Activated CD8-positive, alpha-beta memory T cell treated with anti-CD3 and anti-CD28 coated beads, Interleukin-2, amount 50 U/mL, for 24 hours (primary cell): Measurements from ENCODE around the gene PRND.
A peak's percentile ranks its signal among the peaks of the same experiment; 100 is the strongest.
"Not testable (repeated sequence)": the region's sequence is repeated elsewhere in the genome, so short reads cannot be mapped to it uniquely, and the experiment has no call there.

Experiments
- DNase-seq: peaks from one replicate; pipeline ENCODE4 v3.0.0-alpha.2; 2020; ENCODE audit errors: extremely low read depth

Gene PRND

DNA sequence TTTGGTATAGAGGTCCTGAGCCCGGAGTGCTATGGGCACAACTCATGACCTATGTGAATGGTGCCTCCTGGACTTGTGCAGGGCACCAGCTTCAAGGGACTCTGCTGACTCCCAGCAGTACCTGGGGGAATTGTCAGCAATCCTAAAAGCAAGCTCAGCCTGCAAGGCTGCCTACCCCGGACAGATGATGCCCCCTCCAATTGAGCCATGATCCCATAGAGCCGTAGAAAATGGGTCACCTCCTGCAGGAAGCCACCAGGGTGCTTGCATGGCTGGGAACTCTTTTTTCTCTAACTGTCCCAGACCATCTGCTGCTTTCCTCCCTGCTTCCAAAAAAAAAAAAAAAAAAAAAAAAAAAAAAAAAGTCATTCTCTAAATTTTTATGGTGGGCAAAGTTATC, 12.9 kb upstream of the PRND start:
- DNase-seq = no peak

DNA sequence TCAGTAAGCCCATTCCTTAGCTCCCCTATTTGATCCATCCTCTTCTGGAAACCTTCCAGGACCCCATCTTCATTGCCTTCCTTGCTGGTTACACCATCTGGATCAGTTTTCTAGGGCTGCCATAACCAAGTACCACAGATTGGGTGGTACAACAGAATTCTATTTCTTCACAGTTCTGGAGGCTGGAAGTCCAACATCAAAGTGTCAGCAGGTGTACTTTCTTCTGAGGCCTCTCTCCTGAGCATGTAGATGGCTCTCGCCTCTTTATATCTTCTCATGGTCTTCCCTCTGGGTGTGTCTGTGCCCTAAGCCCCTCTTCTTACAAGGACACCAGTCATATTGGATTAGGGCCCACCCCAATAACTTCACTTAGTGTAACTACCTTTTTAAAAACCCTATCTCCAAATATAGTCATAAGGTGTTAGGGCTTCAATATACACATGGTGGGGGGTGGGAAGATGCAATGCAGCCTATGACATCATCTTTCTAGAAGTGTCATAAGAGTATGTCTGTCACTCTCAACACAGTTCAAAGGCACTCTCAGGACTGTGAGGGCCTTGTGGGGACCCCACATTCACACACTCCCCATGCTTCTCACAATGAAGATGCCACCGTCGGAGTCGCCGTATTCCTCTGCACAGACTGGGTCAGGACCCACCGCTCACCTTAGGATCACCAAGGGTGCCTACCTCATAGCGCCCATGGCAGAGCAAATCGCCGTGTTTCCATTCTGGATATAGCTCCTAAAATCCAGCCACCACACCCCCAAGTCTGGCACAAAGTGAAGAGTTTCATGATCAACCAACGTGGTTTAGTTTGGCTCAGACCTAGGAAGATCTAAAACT, 12.2 kb upstream of the PRND start:
- no peak for DNase-seq

DNA sequence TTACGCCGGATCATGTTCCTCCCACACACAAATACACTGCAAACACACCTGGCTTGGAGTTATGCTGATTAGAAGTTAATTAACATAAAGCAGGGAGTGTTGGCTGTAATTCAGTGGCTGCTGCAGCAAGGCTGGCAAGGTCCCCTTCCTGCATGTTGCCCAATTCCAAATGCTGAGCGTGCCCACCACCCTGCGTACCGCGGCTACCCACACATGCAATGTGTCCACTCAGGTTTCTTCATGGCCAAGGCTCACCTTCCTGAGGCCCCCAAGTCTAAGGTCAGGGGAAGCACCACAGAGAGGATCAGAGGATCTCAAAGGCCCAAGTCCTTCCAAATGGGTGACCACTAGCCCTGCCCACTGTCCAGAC, 11.6 kb upstream of the PRND start:
- DNase-seq = no peak

DNA sequence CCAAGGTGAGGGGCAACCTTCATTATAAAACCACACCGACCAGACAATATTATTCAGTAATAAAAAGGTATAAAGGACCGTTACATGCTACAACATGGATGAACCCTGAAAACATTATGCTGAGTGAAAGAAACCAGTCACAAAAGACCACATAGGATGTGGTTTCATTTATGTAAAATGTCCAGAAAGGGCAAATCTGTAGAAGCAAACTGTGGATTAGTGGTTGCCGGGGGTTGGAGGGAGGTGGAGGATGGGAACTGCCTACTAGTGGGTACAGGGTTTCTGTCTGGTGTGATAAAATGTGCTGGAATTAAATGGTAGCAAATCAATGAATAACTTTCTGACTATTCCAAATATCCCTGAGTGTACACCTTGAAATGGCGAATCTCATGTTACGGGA, 10.2 kb upstream of the PRND start:
- DNase-seq = no peak

DNA sequence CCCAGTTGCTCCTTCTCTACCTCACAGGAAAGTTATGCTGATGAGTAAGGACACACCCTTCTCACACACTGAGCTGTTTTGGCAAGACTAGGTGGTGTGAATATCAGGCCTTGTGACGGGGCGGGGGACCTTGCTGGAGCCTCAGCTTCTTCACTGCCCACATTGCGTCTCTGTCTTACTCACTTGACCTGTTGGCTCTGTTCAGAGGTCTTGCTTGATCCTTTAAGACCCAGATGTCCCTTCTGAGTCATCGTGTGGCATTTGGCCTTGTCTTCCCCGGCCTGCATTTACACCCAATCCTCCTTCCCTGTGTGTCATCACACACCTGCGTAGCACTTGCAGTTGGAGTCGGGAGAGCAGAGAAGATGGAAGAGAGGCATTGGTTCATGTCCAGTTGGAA, 8.3 kb upstream of the PRND start:
- DNase-seq = no peak

DNA sequence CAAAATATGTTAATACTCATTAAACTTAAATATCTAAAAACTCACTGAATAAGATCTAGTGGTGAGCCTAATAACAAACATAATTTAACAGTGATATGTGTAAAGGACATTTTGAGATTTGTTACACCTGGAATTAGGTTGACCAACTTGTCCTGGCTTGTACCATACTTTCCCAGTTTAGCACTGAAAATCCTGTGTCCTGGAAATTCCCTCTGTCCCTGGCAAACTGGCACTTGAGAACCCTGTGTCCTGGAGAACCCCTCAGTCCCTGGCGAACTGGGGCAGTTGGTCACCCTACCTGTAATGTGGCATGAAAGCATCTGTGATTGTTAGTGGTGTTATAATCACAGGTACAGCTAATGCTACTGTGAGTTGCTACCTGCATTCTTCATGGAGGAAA, 6.9 kb upstream of the PRND start:
- DNase-seq = no peak

DNA sequence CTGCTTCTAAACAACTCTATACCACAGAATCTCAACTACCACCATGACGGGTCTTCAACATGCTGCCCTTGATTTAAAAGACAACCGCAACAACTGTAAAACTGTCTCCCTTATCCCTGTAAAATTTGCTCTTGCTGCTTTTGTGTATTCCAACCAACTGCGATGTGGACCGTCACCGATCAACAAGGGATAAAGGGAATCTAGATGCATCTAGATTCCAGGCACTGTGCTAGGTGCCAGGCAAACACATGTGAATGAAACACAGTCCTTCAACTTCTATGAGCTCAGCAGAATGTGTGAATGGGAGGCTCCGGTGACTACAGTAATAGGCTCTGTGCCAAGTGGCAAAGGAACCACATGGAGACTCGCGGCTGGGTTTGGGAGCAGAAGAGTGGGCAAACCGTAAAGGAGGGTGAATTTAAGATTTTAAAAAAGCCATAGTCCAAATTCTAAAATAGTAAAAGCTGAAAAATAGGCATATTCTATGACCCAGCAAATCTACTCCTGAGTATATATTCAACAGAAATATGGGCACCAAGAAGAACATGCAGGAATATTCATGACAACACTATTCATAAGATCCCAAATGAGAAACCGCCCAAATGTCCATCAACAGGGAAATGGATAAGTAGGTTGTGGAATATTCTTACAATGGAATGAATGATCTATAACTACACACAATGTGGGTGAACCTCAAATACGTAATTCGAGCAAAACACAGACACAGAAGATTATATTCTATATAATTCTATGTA, 3.7 kb upstream of the PRND start:
- no peak for DNase-seq

DNA sequence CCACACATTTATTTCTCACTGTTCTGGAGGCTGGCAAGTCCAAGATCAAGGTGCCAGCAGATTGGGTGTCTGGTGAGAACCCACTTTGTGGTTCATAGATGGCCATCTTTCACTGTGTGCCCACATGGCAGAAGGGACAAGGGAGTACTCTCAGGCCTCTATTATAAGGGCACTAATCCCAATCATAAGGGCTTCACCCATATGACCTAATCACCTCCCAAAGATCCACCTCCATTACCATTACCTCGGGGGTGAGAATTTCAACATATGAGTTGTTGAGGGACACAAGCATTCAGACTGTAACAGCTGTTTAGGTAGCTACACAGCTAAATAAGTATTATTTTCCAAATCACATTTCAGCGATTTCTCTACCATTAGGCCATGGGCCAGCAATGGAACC, 2.5 kb upstream of the PRND start:
- DNase-seq = no peak

DNA sequence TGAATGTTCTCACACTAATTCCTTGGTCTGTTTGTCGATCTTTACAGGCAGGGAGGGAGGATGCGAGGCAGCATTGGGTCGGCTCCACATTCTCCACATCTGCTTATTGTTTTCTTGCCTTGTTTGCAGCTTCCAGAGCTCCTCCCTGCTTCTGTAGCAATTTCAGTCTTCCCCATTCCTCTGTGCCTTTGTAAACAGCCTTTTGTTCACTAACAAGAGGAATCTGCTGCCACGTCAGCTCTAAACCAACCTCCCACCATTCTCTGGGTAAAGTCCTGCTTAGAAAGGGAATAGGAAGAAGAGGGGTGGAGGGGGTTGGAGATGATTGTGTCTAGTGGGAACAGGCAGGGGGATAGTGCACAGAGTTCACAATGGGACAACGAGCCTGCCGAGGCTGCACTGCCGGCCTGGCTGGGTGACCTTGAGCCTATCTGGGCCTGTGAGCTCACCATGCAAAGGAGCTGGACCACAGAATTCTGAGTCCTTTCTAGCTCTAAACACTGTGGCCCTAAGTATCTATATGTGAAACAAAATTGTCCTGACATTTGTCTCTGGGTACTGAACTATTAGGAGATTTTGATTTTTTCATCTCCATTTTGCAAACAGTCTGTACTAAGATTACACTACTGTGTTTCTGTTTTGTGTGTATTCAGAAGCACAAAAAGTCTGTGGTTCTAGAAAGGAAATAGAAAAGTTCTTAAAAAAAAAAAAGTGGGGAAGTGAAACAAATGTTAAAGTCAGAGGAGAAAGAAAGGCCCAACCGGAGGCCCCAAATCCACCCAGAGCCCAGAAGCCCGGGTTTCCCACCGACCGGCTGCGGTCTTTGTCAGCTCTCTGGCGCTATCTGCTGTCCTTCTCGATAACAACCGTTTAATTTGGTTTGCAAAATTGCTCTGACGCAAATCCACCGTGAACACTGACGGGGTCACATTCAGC, 1.4 kb upstream of the PRND start:
- peak; percentile 62 for DNase-seq

DNA sequence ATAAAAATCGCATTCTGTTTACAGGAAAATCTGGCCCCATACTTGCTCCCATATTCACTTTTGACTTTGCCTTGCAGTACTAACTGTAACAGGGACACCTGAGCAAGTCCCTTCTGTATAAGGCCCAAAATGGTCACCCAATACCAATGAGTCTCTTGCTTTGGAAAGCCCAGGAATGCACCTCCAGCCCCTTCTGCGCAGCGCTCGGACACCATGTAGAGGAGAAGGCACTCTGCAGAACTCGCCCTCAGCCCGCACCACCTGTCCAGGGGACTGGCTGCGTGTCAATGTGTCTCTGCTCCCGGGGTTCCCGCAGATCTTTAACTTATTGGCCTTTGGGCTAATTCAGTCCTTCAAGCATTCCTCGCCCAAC, 746 bp upstream of the PRND start:
- DNase-seq = no peak

DNA sequence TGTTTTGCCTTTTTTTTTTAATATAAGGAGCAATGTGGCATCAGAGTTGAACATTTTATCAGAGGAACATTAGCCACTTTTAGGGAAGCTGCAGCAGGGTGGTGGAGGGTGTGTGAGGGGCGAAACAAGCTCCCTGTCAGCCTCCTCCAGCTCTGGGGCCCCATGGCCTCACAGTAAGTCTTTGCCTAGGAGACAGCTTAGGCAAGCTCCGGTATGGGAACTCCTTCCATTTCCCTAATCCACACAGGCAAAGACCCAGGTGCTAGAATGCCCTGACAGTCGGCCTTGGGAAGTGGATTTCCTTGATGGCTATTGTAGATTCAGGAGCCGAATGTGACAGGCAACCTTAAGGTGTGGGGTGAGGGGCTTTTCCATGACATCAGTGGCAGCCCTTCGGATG, 862 bp downstream of the PRND start:
- DNase-seq = no peak

DNA sequence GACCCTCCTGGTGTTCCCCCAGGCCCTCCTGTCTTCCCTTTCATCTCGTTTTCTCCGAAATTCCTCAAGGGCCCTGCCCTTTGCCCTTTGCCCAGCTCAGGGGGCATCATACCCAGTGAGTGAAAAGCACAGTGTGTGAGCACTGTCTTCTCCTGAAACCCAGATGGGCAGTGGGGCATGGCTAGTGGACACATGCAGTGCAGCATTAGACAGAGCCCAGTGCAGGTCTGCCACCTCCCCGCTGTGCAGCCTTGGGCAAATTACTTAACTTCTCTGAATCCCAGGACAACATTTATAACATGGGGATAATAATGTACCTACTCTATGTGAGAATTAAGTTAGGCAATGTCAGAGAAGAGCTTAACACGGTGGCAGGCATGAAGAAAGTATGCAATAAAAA, 1.3 kb downstream of the PRND start:
- DNase-seq = no peak

DNA sequence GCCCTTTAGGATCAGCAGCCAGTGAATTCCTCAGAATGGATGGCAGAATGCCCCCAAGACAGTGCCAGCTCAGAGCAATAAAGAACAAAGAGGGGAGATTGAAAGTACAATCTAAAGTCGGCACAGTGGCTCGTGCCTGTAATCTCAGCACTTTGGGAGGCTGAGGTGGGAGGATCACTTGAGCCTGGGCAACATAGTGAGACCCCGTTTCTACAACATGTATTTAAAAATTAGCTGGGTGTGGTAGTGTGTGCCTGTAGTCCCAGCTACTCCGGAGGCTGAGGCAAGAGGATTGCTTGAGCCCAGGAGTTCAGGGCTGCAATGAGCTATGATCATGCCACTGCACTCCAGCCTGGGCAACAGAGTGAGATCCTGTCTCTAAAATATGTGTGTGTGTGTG, 1.8 kb downstream of the PRND start:
- DNase-seq = not testable (repeated sequence)

DNA sequence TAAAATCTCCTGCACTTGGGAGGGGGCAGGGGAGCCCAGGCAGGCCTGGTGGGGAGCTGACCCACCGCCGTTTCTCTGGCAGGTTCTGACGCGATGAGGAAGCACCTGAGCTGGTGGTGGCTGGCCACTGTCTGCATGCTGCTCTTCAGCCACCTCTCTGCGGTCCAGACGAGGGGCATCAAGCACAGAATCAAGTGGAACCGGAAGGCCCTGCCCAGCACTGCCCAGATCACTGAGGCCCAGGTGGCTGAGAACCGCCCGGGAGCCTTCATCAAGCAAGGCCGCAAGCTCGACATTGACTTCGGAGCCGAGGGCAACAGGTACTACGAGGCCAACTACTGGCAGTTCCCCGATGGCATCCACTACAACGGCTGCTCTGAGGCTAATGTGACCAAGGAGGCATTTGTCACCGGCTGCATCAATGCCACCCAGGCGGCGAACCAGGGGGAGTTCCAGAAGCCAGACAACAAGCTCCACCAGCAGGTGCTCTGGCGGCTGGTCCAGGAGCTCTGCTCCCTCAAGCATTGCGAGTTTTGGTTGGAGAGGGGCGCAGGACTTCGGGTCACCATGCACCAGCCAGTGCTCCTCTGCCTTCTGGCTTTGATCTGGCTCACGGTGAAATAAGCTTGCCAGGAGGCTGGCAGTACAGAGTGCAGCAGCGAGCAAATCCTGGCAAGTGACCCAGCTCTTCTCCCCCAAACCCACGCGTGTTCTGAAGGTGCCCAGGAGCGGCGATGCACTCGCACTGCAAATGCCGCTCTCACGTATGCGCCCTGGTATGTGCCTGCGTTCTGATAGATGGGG, 3.0 kb downstream of the PRND start:
- no peak for DNase-seq

DNA sequence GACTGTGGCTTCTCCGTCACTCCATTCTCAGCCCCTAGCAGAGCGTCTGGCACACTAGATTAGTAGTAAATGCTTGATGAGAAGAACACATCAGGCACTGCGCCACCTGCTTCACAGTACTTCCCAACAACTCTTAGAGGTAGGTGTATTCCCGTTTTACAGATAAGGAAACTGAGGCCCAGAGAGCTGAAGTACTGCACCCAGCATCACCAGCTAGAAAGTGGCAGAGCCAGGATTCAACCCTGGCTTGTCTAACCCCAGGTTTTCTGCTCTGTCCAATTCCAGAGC, 3.5 kb downstream of the PRND start:
- DNase-seq = no peak

DNA sequence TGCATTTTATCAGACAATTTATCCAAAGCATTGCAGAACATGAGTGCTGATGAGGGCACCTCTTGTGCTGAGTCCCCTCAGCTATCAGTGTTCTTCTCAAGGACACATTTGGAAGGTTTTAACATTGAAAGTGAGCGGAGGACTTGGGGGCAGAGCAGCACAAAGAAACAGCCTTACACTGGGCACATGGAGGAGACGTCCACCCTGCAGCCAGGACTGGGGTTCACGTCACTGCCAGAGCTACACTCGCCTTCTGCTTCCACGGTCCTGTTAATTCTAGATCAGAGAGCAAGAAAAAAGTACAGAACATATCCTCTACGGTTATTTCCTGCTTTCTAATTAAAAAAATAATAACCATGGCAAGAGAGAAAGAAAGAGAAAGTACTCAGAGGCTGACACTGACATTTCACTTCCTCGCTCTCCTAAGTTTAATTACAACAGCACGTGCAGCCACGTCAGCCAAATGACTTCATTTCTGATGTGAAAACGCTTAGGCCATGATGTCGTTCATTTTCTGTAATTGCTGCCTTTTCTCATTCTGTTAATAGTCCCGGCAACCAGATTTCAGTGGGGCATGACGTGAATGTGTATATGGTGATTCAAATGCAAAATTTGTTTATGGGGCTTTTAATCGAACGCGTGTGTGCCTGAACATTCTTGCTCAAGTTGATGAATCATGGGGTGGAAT, 5.1 kb downstream of the PRND start:
- DNase-seq = no peak

DNA sequence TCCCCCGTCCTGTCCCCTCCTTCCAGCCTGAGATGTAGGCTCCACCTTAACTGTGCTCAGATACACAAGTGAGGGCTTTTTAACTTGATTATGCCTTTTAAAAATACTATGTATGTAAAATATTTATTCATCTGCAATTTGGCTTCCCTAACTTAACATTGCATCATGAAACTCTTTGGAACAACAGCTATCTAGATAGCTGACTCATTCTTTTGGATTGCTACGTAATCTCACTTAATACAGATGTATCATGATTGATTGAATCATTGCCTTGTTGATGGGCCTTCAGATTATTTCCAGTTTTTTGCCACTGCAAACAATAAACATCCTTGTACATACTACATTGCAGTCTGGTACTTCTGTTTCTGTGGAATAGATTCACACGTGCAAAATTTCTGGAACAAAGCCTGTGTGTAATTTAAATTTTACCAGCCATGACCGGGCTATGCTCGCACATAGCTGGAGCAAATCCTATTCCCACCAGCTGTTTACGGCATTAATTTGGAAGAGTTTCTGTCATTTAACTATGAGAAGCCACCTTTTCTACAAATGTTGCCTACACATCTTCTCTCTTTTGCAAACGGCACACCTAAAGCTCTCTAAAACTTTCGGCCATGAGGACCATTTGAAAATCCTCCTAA, 6.5 kb downstream of the PRND start:
- no peak for DNase-seq

DNA sequence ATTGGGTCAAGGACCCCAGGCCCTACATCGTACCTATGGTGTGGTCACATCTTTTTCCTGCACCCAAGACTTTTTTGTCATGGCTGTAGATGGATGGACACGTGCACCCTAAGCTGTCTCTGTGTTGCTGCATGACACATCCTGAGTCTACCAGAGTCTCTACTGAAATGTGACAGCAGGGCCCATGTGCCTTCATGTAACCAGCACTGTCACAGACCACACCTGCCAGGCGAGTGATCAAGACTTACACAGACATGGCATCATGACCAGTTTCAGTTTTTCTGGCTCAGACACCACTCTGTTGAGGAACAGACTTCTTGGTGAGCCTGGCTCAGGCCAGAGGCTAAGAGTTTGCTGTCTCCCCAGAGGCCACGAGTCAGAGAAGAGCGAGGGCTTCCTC, 7.6 kb downstream of the PRND start:
- DNase-seq = no peak

DNA sequence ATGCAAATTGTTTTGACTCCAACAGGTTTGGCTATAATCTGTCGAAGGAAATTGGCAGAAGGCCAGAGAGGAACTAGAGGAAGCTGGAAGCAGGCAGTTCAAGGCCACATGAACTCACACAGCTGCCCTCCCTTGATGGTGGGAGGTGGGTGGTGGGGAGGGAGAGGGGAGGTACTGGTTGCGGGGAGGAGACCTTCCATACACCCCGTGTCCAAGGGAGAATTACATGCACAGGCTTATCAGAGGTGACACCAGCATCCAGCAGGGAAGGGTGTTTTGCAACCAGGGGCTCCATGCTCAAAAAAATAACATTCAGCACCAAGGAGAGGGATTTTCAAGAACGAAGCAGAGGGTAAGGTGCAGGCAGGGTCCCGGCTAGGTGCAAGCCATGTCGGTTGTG, 9.1 kb downstream of the PRND start:
- no peak for DNase-seq

DNA sequence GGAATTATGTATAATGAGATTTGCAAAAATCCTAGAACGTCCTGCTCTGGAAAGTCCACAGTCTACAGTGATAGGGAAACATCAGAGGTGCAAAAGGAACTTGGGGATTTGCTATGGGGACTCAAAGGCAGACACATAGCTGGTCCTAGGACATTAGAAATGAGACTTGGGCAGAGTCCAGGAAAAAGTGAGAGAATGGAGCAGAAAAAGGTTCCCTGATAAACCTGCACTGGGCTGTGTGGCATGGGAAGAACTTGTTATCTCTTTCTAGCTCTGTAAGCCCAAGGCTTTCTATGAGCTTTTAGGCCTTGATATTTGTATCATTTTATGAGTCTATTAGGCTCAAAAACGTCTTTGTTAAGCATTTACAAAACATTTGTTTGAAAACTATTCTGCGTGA, 15.2 kb downstream of the PRND start:
- no peak for DNase-seq
